Neural progenitor cell (in vitro differentiated cells): ENCODE measurements around the gene HYAL3.

Source experiments
- CTCF ChIP-seq: fragments of 200-600 bp; sonication (generic); IDR thresholded peaks from 2 replicates; pipeline ENCODE4 v1.5.1; 2017; ENCODE audit warnings: antibody characterized with exemption, mild to moderate bottlenecking
- EZH2 ChIP-seq: fragments of 200-600 bp; sonication (generic); IDR thresholded peaks from 2 replicates; pipeline ENCODE4 v1.6.1; 2017; ENCODE audit warnings: antibody characterized with exemption, mild to moderate bottlenecking, moderate library complexity

GRCh38 chr3:50275996-50276761 is 23.0 kb downstream of the HYAL3 start:
- TF ChIP-seq CTCF (no peak), EZH2 (peak; percentile 66)
